ENCODE results near the gene ABCD4. TPM values are rescaled to one million over a fixed set of nuclear protein-coding genes. Genes with fewer than 3 reads are reported as not detected.

The ABCD4 gene
- total RNA-seq, 1 donor from 2014 or later = 61.1 TPM

DNA sequence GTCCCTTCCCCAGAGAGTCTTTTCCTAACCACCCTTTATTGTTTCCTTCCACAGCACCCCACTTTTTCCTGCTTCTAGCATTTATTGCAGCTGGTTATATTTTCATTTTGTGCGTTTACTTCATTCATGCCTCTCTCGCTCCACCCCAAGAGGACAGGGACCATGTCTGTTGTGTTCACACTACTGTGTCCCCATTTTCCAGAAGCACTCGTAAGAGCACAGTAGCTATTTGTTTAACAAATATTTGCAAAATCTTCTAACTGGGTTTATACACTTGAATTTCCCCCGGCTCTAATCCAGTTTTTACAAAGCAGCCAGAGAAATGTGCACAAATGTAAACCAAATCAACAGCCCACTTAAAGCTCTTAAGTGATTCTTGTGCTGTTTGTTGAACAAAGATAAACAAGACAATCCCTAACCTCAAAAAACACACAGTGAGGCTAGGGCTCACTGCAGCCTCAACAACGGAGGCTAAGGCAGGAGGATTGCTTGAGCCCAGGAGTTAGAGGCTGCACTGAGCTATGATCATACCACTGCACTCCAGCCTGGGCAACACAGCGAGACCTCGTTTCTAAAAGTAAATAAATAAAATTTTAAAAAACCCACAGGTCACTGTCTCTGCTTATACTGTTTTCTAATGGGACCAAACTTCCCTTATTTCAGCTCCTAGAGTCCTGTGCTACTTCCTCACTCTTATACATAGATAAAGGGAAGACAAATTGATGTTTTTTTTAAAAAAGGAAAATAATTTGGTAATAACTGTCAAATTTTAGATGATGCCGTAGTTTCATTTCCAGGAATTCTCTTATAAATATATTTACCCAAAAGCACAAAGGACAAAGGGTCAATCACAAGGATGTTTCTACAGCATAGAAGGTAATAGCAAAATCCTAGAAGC lies 6.6 kb upstream of the ABCD4 start:
- no peak for DNase-seq (ENCODE audit: low read depth)
- Histone ChIP-seq H3K27me3 (ENCODE audit: control insufficient read depth, insufficient read depth, low read length) (no peaks in the 10 kb centered on the region), H3K4me3 (ENCODE audit: low read depth, low read length) (no peak overlapping the region), H3K36me3 (ENCODE audit: control insufficient read depth, insufficient read depth, low read length) (no peaks in the 10 kb centered on the region)
- TF ChIP-seq, protein P1, sequence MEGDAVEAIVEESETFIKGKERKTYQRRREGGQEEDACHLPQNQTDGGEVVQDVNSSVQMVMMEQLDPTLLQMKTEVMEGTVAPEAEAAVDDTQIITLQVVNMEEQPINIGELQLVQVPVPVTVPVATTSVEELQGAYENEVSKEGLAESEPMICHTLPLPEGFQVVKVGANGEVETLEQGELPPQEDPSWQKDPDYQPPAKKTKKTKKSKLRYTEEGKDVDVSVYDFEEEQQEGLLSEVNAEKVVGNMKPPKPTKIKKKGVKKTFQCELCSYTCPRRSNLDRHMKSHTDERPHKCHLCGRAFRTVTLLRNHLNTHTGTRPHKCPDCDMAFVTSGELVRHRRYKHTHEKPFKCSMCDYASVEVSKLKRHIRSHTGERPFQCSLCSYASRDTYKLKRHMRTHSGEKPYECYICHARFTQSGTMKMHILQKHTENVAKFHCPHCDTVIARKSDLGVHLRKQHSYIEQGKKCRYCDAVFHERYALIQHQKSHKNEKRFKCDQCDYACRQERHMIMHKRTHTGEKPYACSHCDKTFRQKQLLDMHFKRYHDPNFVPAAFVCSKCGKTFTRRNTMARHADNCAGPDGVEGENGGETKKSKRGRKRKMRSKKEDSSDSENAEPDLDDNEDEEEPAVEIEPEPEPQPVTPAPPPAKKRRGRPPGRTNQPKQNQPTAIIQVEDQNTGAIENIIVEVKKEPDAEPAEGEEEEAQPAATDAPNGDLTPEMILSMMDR (IDR thresholded peaks at IDR 0.05; ENCODE audit: insufficient read depth, low read length, poor library complexity, severe bottlenecking) = no peak

DNA sequence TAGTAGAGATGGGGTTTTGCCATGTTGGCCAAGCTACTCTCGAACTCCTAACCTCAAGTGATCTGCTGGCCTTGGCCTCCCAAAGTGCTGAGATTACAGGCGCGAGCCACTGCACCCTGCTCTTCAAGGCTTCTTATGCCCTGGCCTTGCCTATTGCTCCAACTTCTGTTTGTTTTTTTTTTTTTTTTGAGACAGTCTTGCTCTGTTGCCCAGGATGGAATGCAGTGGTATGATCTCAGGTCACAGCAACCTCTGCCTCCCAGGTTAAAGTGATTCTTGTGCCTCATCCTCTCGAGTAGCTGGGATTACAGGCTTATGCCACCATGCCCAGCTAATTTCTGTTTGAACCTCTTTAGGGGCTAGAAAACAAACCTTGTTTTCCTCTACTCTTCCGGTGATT lies 6.0 kb upstream of the ABCD4 start:
- H3K27me3 ChIP-seq (ENCODE audit: control insufficient read depth, insufficient read depth, low read length) = no peaks in the 10 kb centered on the region
- no peak for DNase-seq (ENCODE audit: low read depth)
- no peak overlapping the region for H3K4me3 ChIP-seq (ENCODE audit: low read depth, low read length)
- TF ChIP-seq, protein P1 (IDR thresholded peaks at IDR 0.05; ENCODE audit: insufficient read depth, low read length, poor library complexity, severe bottlenecking) = no peak
- no peaks in the 10 kb centered on the region for H3K36me3 ChIP-seq (ENCODE audit: control insufficient read depth, insufficient read depth, low read length)

DNA sequence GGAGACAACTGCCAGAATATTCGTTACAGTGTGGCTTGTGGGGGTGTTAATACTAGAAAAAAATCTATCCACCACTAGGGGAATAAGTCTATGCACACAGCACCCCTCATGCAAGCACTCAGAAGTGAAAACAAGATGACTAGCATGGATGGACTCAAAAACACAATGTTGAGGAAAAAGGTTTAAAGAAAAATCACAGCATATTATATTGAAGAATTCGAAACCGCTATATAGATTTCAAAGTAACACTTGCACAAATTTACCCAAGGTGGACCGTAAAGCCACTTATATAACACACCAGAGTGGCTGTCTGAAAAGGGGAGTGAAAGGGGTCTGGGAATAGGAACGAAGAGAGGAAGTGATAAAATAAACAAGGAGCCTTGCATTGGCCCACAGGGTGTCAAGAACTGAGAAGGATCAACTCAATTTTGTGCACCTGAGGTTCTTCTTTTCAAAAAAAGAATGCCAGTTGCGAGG lies 544 bp downstream of the ABCD4 start:
- H3K4me3 ChIP-seq (ENCODE audit: low read depth, low read length) = peak overlapping the region; percentile 66
- no peaks in the 10 kb centered on the region for H3K36me3 ChIP-seq (ENCODE audit: control insufficient read depth, insufficient read depth, low read length)
- no peaks in the 10 kb centered on the region for H3K27me3 ChIP-seq (ENCODE audit: control insufficient read depth, insufficient read depth, low read length)
- peak; percentile 14 for DNase-seq (ENCODE audit: low read depth)
- TF ChIP-seq, protein P1 (IDR thresholded peaks at IDR 0.05; ENCODE audit: insufficient read depth, low read length, poor library complexity, severe bottlenecking) = peak; percentile 49

DNA sequence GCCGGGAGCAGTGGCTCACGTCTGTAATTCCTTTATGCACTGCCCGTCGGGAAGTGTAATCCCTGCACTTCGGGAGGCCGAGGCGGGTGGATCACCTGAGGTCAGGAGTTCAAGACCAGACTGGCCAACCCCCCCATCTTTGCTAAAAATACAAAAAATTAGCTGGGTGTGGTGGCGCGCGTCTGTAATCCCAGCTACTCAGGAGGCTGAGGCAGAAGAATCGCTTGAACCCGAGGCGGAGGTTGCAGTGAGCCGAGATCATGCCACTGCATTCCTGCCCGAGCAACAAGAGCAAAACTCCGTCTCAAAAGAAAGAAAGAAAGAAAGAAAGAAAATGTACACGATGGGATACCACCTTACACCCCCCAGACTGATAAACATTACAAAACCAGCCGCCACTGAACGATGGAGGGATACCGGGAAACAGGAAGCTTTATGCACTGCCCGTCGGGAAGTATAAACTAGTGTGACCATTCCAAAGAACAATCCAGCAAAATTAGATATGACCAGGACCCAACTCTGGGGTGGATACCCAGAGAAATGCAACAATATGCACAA lies 1.1 kb downstream of the ABCD4 start:
- peaks cover 2% of the 10 kb centered on the region for H3K36me3 ChIP-seq (ENCODE audit: control insufficient read depth, insufficient read depth, low read length)
- H3K4me3 ChIP-seq (ENCODE audit: low read depth, low read length) = peak overlapping the region; percentile 66
- no peaks in the 10 kb centered on the region for H3K27me3 ChIP-seq (ENCODE audit: control insufficient read depth, insufficient read depth, low read length)
- no peak for DNase-seq (ENCODE audit: low read depth)
- TF ChIP-seq, protein P1 (IDR thresholded peaks at IDR 0.05; ENCODE audit: insufficient read depth, low read length, poor library complexity, severe bottlenecking) = no peak

DNA sequence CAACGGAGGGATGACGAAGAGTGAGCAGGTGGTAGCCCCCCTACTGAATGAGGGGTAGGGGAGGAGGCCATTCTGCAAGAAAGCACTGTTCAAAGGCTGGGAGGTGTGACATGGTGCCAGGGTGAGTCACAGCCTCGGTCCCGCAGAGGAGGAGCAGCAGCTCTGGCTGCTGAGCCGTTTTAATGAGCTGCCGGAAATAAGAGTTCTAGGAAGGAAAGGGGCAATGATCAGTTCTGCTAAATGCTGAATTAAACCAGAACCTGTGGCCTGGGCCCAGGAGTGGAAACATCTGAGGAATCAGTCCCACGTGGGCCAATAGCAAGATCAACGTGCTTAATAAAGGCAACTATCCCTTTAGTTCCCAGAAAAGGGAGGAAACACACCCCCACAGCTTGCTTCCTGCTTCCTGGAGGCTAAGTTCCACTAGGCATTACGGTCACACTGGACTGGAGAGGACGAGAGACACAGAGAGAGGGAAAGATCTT lies 3.6 kb downstream of the ABCD4 start:
- peaks cover 4% of the 10 kb centered on the region for H3K36me3 ChIP-seq (ENCODE audit: control insufficient read depth, insufficient read depth, low read length)
- TF ChIP-seq, protein P1 (IDR thresholded peaks at IDR 0.05; ENCODE audit: insufficient read depth, low read length, poor library complexity, severe bottlenecking) = no peak

More for the DNA sequence above, 3.6 kb downstream of the ABCD4 start:
- no peak overlapping the region for H3K4me3 ChIP-seq (ENCODE audit: low read depth, low read length)
- DNase-seq (ENCODE audit: low read depth) = peak; percentile 42
- H3K27me3 ChIP-seq (ENCODE audit: control insufficient read depth, insufficient read depth, low read length) = no peaks in the 10 kb centered on the region

All from kidney epithelial cell (primary cell).